ENCODE results near the gene DEPDC1B. TPM values are rescaled to one million over a fixed set of nuclear protein-coding genes. Genes with fewer than 3 reads are reported as not detected.
"Not testable (repeated sequence)": the region's sequence is repeated elsewhere in the genome, so short reads cannot be mapped to it uniquely, and the experiment has no call there.

DEPDC1B gene
- total and polyA plus RNA-seq, 5 experiments from 2014 or later: 0.09 to 0.37 TPM; not detected in 3

DNA sequence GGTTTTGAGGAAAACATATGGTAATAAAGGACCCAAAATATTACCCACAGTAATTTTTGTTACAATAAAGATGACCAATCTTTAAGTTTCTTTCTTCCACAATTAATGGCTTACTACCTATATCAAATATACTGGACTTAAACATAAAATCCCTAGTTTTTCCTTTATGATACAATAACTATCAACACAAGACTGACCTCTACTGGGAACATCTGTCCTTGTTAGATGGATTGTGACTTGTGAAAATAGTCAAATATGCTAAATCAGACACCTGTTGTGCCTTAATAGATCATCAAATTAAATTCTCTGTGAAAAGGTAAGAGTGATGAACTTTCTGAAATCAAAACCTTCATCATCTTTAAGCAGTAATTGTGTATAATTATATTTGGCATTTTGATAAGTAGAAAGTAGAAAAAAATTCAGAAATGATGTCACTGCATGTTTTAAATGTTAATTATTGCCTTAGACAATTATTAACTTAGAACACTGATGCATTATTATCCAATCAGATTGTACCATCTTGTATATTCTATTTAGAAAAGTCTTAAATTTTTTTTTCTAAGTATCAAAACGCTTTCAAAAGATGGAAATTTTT is 113.6 kb downstream of the DEPDC1B start:
- POLR2A ChIA-PET: no interaction called here
- Mint-ChIP-seq H3K36me3 (no peaks in the 10 kb centered on the region), H3K4me3 (no peak overlapping the region), H3K27me3 (peaks cover 0 to 15% (median 3%) of the 10 kb centered on the region in 5 donors), H3K9me3 (peaks cover 0 to 4% (median 0%) of the 10 kb centered on the region in 9 donors), H3K27ac (no peak overlapping the region), H3K4me1 (peaks cover 0 to 8% (median 0%) of the 10 kb centered on the region in 4 donors)
- DNase-seq: no peak
- ATAC-seq: no peak

DNA sequence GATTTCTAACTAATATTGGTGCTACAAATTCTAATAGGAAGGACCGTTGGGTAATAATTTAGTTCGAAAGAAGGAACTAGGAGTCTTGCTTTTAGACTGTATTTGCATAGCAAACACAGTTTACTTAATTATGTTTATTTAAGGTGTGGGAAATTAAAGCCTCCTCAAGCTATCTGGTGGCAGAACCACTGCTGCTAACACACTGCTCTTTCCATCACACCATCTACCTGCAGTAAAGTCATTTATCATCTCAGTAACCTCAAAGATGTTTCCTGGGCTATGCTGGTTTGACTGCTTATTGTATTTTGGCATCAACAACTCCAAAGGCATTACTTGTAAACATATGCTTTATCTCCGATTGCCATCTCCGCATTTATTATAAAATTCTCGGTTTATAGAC is 114.3 kb downstream of the DEPDC1B start:
- DNase-seq (no peak), ATAC-seq (no peak)
- Mint-ChIP-seq H3K4me3 (no peak overlapping the region), H3K27ac (no peak overlapping the region), H3K36me3 (no peaks in the 10 kb centered on the region), H3K9me3 (peaks cover 0 to 4% (median 0%) of the 10 kb centered on the region in 9 donors), H3K27me3 (peaks cover 0 to 15% (median 2%) of the 10 kb centered on the region in 5 donors), H3K4me1 (peaks cover 0 to 8% (median 0%) of the 10 kb centered on the region in 4 donors)
- POLR2A ChIA-PET: no interaction called here

DNA sequence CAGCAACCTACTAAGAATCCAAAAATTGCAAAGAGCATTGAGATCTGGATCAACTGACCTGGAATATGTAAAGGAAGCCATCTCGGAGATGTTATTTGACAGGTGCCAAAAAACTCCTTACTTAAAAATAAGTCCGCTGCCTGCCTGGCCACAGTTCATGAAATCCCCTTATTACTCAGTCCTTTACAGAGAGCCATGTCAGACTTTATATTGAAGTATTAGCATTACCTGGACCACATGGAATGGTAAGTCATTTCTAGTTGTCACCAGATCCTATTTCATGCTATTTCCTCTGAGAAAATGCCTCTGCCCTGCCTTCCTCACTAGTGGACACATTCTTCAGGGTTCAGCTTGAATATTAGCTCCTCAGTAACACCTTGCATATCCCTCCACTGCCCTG is 115.7 kb downstream of the DEPDC1B start:
- ATAC-seq (no peak), DNase-seq (no peak)
- no peak overlapping the region for H3K4me3 Mint-ChIP-seq
- POLR2A ChIA-PET: no interaction called here
- no peaks in the 10 kb centered on the region for H3K36me3 Mint-ChIP-seq
- no peak overlapping the region for H3K27ac Mint-ChIP-seq
- peaks cover 0 to 8% (median 0%) of the 10 kb centered on the region in 4 donors for H3K4me1 Mint-ChIP-seq
- peaks cover 0 to 3% (median 0%) of the 10 kb centered on the region in 9 donors for H3K9me3 Mint-ChIP-seq
- H3K27me3 Mint-ChIP-seq: peaks cover 0 to 13% (median 0%) of the 10 kb centered on the region in 5 donors

DNA sequence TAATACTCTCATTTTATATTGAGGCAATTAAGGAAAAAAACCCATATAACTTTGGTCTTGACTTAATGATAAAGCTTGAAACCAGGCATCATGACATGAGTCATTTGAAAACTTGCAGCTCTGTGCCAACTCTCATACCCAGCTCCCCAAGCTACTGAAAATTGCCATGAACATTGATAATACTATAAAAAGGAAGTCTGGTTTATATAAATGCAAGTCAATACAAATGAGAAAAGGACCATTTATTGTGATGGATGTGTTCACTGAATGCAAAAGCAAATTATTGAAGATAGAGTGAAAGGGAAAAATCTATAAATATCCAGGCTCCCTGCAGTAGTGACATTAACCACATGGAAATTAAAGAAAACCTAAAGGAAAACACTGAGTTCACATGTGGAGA is 116.3 kb downstream of the DEPDC1B start:
- Mint-ChIP-seq H3K27me3 (peaks cover 0 to 15% (median 0%) of the 10 kb centered on the region in 5 donors), H3K4me1 (peaks cover 0 to 8% (median 0%) of the 10 kb centered on the region in 4 donors), H3K27ac (no peak overlapping the region), H3K36me3 (no peaks in the 10 kb centered on the region), H3K9me3 (peaks cover 0 to 5% (median 0%) of the 10 kb centered on the region in 9 donors), H3K4me3 (no peak overlapping the region)
- DNase-seq: no peak
- POLR2A ChIA-PET: no interaction called here
- ATAC-seq: no peak

DNA sequence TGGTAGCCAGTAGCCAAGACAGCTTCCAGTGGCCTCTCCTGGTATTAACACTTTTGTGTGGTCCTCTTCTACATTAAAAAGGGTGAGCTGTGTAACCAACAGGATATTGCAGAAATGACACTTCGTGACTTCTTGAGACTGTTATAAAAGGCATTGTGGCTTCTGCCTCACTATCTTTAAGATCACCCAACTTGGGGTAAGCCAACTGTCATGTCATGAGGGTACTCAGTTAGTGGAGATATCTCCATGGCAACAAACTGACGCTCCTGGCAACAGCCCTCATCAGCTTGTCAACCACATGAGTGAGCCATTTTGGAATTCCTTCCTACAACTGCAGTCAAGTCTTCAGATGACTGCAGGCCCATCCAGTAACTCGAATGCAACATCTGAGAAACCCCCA is 121.7 kb downstream of the DEPDC1B start:
- Mint-ChIP-seq H3K4me3 (no peak overlapping the region), H3K27ac (no peak overlapping the region), H3K36me3 (peaks cover 0 to 11% (median 0%) of the 10 kb centered on the region in 3 donors), H3K4me1 (no peaks in the 10 kb centered on the region), H3K9me3 (peaks cover 0 to 29% (median 16%) of the 10 kb centered on the region in 9 donors), H3K27me3 (peaks cover 0 to 4% (median 0%) of the 10 kb centered on the region in 5 donors)
- DNase-seq (no peak), ATAC-seq (no peak)
- POLR2A ChIA-PET: no interaction called here

DNA sequence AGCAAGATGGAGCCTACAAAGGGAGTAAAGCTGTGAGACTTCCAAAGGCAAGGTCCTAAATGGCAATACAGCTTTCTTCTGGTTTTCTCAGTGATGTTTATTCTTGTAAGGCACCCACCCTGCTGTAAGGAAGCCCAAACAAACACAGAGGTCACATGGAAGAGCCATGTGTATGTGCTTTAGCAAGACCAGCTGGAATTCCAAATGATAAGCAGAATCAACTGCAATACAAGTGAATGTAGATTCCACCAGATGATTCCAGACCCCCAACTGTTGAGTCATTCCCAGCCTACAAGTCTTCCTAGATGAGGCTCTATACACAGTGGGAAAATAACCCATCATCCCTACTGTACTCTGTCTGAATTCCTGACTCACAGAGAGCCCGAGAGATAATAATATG is 122.8 kb downstream of the DEPDC1B start:
- no peak for DNase-seq
- H3K27ac Mint-ChIP-seq: no peak overlapping the region
- H3K27me3 Mint-ChIP-seq: peaks cover 0 to 4% (median 0%) of the 10 kb centered on the region in 5 donors
- no peaks in the 10 kb centered on the region for H3K4me1 Mint-ChIP-seq
- no peak for ATAC-seq
- peaks cover 0 to 11% (median 0%) of the 10 kb centered on the region in 3 donors for H3K36me3 Mint-ChIP-seq
- POLR2A ChIA-PET: no interaction called here
- H3K4me3 Mint-ChIP-seq: no peak overlapping the region
- peaks cover 0 to 34% (median 16%) of the 10 kb centered on the region in 9 donors for H3K9me3 Mint-ChIP-seq

DNA sequence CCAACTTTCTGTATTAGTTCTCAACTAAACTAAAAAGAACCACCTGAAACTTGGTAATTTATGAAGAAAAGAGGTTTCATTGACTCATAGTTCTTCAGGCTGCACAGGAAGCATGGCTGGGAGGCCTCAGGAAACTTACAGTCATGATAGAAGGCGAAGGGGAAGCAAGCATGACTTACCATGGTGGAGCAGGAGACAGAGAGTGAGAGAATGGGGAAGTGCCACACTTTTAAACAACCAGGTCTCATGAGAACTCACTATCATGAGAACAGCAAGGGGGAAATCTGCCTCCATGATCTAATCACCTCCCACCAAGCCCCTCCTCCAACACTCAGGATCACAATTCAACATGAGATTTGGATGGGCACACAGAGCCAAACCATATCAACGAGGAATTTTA is 123.5 kb downstream of the DEPDC1B start:
- H3K27me3 Mint-ChIP-seq: peaks cover 0 to 4% (median 0%) of the 10 kb centered on the region in 5 donors
- H3K4me1 Mint-ChIP-seq: no peaks in the 10 kb centered on the region
- peaks cover 0 to 34% (median 16%) of the 10 kb centered on the region in 9 donors for H3K9me3 Mint-ChIP-seq
- peaks cover 0 to 11% (median 0%) of the 10 kb centered on the region in 3 donors for H3K36me3 Mint-ChIP-seq
- no peak overlapping the region for H3K4me3 Mint-ChIP-seq
- POLR2A ChIA-PET: no interaction called here
- DNase-seq (no peak), ATAC-seq (no peak)
- peak overlapping the region in 1 of 10 donors; percentile 9 for H3K27ac Mint-ChIP-seq

DNA sequence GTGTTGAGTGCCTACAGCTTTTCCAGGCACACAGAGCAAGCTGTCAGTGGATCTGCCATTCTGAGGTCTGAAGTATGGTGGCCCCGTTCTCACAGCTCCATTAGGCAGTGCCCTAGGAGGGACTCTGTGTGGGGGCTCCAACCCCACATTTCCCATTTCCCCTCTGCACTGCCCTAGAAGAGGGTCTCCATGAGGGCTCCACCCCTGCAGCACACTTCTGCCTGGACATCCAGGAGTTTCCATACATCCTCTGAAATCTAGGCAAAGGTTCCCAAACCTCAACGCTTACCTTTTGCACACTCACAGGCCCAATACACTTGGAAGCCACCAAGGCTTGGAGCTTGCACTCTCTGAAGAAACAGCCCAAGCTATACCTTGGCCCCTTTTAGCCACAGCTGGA is 131.3 kb downstream of the DEPDC1B start:
- ATAC-seq (no peak), DNase-seq (no peak)
- Mint-ChIP-seq H3K27ac (no peak overlapping the region), H3K36me3 (peaks cover 0 to 14% (median 3%) of the 10 kb centered on the region in 3 donors), H3K27me3 (no peaks in the 10 kb centered on the region), H3K9me3 (peaks cover 0 to 37% (median 20%) of the 10 kb centered on the region in 9 donors), H3K4me1 (no peaks in the 10 kb centered on the region), H3K4me3 (no peak overlapping the region)
- POLR2A ChIA-PET: no interaction called here

DNA sequence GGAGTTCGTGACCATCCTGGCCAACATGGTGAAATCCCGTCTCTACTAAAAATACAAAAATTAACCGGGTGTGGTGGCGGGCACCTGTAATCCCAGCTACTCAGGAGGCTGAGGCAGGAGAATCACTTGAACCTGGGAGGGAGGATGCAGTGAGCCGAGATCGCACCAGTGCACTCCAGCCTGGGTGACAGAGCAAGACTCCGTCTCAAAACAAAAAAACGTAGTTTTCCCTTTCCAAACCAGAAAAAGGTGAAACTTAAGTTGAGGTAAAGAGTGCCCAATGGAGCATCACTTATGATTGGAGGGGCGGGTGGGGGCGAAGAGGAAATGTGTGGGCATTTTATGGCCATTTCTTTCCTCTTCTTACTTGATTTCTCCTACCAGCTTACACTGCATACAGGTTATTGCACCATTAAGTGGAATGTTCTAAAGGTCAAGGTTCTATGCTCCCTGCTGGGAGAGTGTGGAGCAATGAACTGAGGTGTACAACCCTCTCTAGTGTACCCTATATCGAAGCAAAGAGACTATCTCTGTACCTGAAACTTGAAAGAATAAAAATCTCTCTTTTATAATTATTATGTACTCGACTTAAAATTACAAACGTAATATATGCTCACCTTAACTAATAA is 136.2 kb downstream of the DEPDC1B start:
- ATAC-seq (no peak), DNase-seq (no peak)
- POLR2A ChIA-PET: no interaction called here
- Mint-ChIP-seq H3K9me3 (peaks cover 0 to 32% (median 13%) of the 10 kb centered on the region in 9 donors), H3K27me3 (no peaks in the 10 kb centered on the region), H3K36me3 (peaks cover 0 to 7% (median 3%) of the 10 kb centered on the region in 3 donors), H3K27ac (peak overlapping the region in 1 of 10 donors; percentile 29), H3K4me1 (no peaks in the 10 kb centered on the region), H3K4me3 (no peak overlapping the region)

DNA sequence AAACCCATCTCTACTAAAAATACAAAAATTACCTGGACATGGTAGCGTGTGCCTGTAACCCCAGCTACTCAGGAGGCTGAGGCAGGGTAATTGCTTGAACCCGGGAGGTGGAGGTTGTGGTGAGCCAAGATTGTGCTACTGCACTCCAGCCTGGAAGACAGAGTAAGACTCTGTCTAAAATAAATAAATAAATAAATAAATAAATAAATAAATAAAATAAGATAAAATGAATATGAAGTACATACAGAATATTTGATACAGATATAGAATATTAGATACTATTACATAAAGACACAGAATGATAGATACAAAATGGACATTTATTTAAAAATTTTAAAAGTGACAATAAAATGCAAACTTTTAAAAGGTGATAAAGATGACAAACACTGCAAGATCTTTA is 146.7 kb downstream of the DEPDC1B start:
- H3K36me3 Mint-ChIP-seq, POLR2A ChIA-PET, DNase-seq, H3K4me1 Mint-ChIP-seq, H3K27me3 Mint-ChIP-seq, ATAC-seq, H3K4me3 Mint-ChIP-seq, H3K27ac Mint-ChIP-seq: not testable (repeated sequence)
- peaks cover 0 to 15% (median 4%) of the 10 kb centered on the region in 9 donors for H3K9me3 Mint-ChIP-seq

DNA sequence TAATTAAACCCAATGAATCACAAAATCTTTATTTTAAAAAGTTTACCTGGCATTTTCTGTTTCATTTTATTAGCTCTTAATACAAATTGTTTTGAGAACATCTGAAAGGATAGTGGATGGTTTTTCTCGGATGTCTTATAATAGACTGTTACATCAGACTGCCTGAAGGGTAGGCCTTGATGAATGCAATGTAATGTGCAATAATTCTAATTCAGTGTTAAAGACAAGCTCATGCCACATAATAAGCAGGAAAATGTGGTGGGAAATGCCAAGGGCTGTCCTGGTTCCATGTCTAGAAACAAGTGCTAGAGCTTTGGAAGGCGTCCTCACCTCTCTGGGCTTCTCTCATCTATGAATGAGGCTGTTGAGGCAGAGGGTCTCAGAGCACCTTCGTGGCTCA is 148.1 kb downstream of the DEPDC1B start:
- H3K4me1 Mint-ChIP-seq: no peaks in the 10 kb centered on the region
- H3K27me3 Mint-ChIP-seq: peaks cover 0 to 3% (median 2%) of the 10 kb centered on the region in 5 donors
- no peak overlapping the region for H3K4me3 Mint-ChIP-seq
- peaks cover 0 to 6% (median 3%) of the 10 kb centered on the region in 9 donors for H3K9me3 Mint-ChIP-seq
- no peaks in the 10 kb centered on the region for H3K36me3 Mint-ChIP-seq
- POLR2A ChIA-PET: no interaction called here
- H3K27ac Mint-ChIP-seq: no peak overlapping the region
- DNase-seq (no peak), ATAC-seq (no peak)

DNA sequence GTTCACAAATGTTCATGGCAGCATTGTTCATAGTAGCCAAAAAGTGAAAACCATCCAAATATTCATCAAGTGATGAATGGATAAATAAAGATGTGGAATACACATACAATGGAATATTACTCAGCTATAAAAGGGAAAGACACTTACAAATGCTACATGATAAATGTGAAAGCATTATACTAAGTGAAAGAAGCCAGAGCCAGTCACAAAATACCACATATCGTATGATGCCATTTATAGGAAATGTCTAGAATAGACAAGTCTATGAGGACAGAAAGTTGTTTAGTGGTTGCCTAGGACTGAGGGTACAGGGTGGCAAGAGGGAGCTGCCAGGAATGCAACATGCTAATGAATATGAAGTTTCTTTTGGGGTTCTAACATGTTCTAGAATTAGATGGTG is 148.7 kb downstream of the DEPDC1B start:
- H3K36me3 Mint-ChIP-seq: no peaks in the 10 kb centered on the region
- no peak for ATAC-seq
- POLR2A ChIA-PET: no interaction called here
- H3K27me3 Mint-ChIP-seq: peaks cover 0 to 3% (median 2%) of the 10 kb centered on the region in 5 donors
- H3K27ac Mint-ChIP-seq: no peak overlapping the region
- no peak overlapping the region for H3K4me3 Mint-ChIP-seq
- peaks cover 0 to 6% (median 0%) of the 10 kb centered on the region in 9 donors for H3K9me3 Mint-ChIP-seq
- DNase-seq: no peak
- no peaks in the 10 kb centered on the region for H3K4me1 Mint-ChIP-seq

DNA sequence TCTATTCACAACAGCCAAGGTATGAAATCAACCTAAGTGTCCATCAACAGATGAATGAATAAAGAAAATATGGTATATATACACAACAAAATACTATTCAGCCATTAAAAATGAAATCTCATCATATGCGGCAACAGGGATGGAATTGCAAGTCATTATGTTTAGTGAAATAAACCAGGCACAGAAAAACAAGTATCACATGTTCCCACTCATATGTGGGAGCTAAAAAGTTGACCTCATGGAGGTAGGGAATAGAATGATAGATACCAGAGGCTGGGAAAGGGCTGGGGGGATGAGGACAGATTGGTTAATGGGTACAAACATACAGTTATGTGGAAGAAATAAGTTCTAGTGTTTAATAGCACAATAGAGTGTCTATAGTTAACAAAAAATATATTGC is 149.7 kb downstream of the DEPDC1B start:
- H3K4me1 Mint-ChIP-seq: no peaks in the 10 kb centered on the region
- peaks cover 0 to 6% (median 0%) of the 10 kb centered on the region in 9 donors for H3K9me3 Mint-ChIP-seq
- H3K27me3 Mint-ChIP-seq: peaks cover 0 to 3% (median 2%) of the 10 kb centered on the region in 5 donors
- H3K36me3 Mint-ChIP-seq: no peaks in the 10 kb centered on the region
- POLR2A ChIA-PET: no interaction called here
- ATAC-seq: no peak
- DNase-seq: no peak
- H3K4me3 Mint-ChIP-seq: no peak overlapping the region
- H3K27ac Mint-ChIP-seq: no peak overlapping the region
